ENCODE results near the gene LIMK2.

DNA sequence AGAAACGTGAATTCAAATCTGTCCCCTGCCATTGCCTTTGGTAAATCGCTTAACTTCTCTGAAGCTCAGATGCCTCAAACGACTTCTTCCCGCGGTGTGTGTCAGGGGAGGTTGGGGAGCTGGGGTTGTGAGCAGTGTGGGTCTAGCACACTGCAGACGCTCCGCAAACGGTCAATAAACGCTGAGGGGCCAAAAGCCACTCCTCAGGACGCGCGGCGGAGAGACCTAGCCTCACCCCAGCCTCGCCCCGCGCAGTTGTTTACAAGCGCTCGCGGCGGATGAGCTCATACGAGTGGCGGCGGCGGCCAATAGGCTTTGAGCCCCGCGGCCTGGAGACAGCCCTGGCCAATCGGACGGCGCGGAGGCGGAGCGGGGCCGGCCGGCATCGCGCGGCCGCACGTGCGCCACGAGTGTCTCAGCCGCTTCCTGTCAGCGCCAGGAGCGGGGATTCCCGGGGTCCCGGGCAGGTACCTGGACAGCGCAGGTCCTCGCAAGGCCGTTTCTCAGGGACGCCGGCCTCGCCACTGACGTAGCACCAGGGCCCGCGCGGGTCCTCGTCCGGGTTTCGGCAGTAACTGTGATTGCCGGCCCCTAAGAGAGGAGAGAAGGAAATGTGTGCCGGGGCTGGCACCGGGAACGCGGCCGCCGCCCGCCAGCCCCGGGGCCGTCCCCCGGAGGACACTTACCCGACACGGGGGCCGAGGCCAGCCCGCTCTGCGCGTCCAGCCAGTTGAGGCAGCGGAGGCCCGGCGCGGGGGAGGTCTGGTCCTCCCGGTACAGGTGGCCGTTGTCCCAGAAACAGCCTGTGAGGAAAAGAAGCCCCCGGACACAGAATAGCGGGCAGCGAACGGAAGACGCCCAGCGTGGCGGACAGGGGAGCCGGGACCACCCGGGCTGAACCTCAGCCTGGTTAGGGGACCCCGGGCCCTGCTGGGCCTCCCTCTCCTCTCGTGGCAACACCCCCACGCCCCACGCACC lies 78.7 kb downstream of the LIMK2 start:
- TF ChIP-seq, protein P1, sequence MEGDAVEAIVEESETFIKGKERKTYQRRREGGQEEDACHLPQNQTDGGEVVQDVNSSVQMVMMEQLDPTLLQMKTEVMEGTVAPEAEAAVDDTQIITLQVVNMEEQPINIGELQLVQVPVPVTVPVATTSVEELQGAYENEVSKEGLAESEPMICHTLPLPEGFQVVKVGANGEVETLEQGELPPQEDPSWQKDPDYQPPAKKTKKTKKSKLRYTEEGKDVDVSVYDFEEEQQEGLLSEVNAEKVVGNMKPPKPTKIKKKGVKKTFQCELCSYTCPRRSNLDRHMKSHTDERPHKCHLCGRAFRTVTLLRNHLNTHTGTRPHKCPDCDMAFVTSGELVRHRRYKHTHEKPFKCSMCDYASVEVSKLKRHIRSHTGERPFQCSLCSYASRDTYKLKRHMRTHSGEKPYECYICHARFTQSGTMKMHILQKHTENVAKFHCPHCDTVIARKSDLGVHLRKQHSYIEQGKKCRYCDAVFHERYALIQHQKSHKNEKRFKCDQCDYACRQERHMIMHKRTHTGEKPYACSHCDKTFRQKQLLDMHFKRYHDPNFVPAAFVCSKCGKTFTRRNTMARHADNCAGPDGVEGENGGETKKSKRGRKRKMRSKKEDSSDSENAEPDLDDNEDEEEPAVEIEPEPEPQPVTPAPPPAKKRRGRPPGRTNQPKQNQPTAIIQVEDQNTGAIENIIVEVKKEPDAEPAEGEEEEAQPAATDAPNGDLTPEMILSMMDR (IDR thresholded peaks at IDR 0.05), result no peak
- TF ChIP-seq POLR2A (IDR thresholded peaks at IDR 0.05), result peak; percentile 79 to 96 (median 91)

All from body of pancreas (tissue), 4 donors.